SK-MEL-5 (cell line): ENCODE data around the gene SLC44A2. TPM values are rescaled to one million over a fixed set of nuclear protein-coding genes. Genes with fewer than 3 reads are reported as not detected.
A peak's percentile ranks its signal among the peaks of the same experiment; 100 is the strongest.
"Not testable (repeated sequence)": the region's sequence is repeated elsewhere in the genome, so short reads cannot be mapped to it uniquely, and the experiment has no call there.

Experiments used
- DNase-seq: peaks from one replicate; pipeline ENCODE4 v3.0.0-alpha.2; 2016; ENCODE audit warnings: low read depth, low spot score
- in situ Hi-C: cut with HindIII; loops from 2 replicates; pipeline ENCODE4 v1.10.0; 2016; ENCODE audit warnings: low sequenced_read_pairs, high pct_unique_total_duplicates, low pct_unique_long_range_greater_than_20kb
- total RNA-seq: library from RNA; depleted of rRNA; stranded (reverse); fragments of >200 nt; shearing (Covaris generic); gene quantifications from 2 replicates; pipeline ENCODE4 v1.2.3, GENCODE V29; 2014

SLC44A2 gene
- total RNA-seq, 1 experiment from 2014 or later = 3.1 TPM

DNA sequence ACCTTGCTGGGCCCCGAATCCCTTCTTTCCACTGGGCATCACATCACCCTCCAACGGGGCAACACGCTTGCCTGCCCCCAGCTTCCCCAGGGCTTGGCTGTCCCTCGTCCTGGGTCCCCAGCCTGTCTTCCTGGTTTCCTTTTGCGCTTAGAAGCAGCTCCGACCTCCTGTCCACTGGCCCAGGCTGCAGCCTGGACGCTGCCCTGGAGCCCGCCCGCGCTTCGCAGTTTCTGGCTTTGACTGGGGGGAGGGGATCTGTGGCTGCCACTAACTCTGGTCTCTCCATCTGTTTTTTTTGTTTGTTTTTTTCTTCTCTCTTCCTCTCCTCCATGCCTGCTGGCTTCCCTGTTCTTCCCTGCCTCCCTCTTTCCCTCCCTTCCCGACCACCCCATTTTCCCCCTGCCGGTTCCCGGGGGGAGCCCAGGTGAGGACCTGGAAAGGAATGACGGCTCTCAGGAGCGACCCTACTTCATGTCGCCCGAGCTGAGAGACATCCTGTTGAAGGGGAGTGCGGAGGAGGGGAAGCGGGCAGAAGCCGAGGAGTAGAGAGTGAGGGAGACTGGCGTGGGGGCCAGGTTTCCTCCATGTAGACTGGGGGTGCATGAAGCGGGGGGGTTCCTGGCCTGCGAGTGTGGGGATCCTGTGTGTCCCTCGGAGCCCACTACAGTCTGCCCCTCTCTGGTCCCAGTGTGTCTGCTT is 17.3 kb downstream of the SLC44A2 start:
- no peak for DNase-seq
- in situ Hi-C loops = no loop called here

DNA sequence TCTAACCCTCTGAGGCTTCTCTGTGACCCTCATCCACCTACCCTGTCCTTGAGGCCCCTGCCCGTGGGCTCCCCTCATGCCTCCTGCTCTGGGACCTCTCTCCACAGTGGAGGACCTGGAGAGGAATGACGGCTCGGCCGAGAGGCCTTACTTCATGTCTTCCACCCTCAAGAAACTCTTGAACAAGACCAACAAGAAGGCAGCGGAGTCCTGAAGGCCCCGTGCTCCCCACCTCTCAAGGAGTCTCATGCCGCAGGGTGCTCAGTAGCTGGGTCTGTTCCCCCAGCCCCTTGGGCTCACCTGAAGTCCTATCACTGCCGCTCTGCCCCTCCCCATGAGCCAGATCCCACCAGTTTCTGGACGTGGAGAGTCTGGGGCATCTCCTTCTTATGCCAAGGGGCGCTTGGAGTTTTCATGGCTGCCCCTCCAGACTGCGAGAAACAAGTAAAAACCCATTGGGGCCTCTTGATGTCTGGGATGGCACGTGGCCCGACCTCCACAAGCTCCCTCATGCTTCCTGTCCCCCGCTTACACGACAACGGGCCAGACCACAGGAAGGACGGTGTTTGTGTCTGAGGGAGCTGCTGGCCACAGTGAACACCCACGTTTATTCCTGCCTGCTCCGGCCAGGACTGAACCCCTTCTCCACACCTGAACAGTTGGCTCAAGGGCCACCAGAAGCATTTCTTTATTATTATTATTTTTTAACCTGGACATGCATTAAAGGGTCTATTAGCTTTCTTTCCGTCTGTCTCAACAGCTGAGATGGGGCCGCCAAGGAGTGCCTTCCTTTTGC is 18.0 kb downstream of the SLC44A2 start:
- in situ Hi-C loops = no loop called here
- no peak for DNase-seq

DNA sequence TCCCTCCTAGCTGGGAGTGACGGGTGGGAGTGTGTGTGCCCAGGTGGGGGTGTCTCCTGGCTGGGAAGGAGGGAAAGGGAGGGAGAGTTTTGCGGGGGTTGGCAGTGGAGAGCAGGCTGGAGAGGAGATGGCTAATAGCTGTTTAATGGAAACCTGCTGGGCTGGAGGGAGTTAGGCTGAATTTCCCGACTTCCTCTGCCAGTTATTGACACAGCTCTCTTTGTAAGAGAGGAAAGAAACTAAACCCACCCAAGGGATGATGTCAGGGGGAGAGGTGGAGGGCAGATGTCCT is 18.6 kb downstream of the SLC44A2 start:
- DNase-seq = no peak
- in situ Hi-C loops = no loop called here

DNA sequence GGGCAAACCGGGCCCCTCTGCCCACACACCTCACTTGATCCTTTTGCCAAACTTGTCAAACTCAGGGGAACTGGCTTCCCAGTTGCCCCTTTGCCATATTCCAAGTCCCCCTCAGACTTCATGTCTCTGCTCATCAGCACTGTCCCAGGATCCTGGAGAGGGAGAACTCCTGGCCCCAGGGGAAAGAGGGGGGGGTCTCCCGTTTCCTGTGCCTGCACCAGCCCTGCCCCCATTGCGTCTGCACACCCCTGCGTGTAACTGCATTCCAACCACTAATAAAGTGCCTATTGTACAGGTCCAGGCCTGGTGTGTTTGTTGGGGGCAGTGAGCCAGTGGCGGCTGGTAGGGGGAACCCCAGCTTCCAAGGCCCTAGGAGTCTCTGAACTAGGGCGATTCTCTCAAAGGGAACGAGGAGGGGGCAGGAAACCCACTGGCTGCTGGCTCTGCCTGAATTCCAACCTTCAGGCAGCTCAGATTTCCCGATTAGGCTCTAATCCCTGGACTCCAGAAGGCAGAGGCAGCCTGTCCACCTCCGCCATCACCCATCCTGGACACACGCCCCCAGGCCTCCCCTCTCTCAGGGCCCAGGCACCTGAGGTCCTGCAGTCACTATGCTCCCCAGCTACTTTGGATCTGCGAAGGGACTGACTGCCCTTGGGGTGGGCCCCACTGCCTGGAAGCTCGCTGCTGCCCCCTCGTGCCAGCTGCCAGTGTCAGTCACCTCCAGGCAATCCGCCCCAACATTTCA is 19.1 kb downstream of the SLC44A2 start:
- in situ Hi-C loops = no loop called here
- DNase-seq = peak; percentile 74

DNA sequence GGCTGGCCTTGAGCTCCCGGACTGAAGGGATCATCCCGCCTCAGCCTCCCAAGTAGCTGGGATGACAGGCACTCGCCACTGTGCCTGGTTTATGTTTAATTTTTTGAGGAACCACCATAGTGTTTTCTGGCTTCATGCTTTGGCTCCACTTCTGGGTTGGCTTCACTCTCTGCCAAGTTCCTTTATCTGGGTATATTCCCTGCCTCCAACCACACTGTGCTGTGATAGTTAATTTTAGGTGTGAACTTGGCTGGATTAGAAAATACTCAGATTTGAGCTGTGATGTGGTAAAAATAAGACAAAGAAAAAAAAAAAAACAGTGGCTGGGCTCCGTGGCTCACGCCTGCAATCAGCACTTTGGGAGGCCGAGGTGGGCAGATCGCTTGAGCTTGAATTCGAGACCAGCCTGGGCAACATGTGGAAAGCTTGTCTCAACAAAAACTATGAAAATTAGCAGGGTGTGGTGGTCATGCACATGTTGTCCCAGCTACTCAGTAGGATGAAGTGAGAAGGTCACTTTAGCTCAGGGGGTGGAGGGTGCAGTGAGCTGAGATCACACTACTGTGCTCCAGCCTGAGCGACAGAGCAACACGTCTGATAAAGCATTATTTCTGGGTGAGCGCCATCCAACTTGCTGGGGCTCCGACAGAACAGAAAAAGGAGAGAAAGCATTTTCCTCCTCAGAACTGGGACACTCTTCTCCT is 21.3 kb downstream of the SLC44A2 start:
- DNase-seq = no peak
- in situ Hi-C loops = no loop called here

DNA sequence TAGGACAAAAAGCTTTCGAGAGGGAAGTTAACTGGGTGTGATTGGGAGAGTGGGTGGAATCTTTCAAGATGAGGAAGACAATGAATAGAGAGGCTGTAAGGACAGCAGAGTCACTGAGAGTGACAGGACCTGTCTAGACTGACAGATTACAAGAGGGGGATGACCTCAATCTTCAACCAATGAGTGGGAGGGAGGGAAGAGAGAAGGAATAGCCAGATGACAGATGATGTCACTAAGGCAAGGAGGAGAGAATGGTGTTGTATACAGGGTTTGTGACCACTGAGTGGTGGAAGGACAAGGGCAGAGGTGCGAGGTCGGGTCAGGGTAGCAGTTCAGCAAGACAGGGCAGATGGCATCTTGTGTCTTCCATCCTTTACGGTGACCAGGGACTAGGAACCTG is 23.0 kb downstream of the SLC44A2 start:
- in situ Hi-C loops = no loop called here
- no peak for DNase-seq

DNA sequence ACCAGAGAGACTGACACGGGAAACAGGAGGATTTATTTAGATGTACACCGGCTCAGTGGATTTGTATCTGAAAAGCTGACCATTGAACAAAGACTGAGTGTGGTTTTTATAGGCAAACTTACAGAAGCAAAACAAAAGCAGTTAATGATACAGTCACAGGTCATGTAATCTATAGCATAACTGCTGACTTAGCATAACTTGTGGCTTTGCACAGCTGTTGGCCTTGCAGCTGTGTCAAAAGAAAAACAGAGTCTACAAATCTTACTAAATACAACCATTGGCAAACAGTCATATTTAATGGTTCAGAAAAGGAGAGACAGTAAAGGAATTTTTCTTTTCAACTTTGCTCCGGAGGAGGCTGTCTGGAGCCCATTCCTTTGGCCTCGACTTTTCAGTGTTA is 26.5 kb downstream of the SLC44A2 start:
- in situ Hi-C loops = no loop called here
- no peak for DNase-seq

DNA sequence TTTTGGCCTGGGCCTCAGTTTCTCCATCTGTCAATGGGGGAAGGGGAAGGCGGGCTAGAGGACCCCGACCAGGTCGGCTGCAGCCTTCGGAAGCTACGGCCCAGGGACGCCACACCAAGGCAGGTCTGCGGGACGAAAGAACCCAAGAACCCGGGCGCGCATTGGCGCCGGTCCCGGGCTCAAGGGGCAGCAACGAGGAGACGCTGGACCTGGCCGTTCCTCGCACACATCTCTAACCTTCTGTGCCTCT is 28.1 kb downstream of the SLC44A2 start:
- no peak for DNase-seq
- in situ Hi-C loops = no loop called here

DNA sequence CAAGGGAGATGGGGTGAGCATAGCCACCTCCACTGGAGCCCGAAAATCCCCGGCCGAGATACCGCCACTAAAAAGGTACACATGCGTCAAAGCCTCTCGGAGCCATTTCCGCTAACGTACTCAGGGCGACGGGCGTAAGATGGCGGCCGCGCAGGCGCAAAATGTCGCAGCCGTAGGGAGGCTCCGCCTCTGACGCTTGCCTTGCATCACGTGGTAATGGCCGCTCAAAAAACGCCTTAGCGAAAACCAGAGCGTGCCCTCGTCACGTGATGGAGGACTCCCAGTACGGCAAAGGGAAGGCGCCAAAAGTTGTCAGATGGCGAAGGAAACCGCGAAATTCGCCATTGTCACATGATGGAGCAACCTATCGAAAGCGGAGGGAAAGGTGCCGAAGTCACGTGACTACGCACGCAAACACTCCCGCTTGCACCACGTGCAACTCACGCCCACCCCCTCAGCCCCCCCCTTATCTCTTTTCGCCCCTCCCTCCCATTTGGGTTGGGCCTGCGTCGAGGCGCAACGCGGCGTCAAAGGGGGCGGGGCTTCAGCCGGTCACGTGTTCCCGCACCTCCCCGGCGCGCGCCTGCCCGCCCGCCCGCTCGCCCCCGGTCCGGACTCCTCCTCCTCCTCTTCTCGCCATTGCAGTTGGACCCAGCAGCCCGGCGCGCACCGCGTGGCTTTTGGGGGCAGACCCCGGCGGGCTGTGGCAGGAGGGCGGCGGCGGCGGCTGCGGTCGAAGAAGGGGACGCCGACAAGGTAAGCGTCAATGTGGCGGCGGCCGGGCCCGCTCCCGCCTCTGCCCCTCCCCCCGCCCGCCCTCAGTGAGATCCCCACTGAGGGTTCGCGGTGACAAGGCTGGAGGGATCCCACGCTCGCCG is 28.6 kb downstream of the SLC44A2 start, which contains the start of gene ILF3:
ILF3 (plus strand) TSS at position 615 of the 878 bp plus-strand sequence. CDS start 16,260 bp downstream, outside the sequence.
- in situ Hi-C loops = no loop called here
- peak; percentile 99 for DNase-seq

DNA sequence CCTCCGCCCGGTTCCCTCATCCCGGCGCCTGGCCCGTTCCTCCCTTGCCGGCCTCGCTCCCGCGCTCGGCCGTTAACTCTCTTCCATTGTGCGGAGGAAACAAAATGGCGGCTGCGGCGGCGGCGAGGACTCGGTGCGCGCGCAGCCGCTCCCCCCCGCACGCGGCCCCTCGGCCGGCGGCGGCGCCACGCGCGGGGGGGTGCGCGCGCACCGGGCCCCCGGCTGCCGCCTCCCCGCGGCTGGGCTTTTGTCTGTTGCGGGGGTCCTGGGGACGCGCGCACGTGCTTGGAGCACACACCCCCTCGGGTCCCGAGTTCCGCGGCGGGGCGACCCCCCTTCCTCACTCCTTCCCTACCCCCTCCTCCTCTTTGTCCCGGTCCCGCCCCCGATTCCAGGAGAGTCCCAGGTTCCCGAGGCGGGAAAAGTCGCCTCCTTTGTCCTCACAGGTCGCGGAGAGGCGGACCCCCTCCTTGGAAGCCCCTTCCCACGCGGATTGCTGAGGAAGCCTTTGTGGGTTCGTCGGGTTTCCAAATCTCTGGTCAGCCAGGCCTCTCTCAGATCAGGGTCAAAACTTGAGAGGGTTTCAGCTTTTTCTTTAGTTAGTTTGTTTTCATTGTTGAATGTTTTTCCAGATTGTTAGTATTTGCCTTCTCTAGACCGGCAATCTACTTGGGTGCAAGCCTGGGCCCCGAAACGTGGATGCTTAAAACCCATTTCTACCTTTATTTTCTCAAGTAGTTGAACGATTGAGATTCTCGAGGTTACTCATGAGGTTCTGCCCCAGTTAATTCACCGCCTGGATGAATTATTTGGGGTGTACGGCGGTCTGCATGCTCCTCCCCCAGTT is 29.5 kb downstream of the SLC44A2 start:
- in situ Hi-C loops = no loop called here
- DNase-seq = peak; percentile 40

DNA sequence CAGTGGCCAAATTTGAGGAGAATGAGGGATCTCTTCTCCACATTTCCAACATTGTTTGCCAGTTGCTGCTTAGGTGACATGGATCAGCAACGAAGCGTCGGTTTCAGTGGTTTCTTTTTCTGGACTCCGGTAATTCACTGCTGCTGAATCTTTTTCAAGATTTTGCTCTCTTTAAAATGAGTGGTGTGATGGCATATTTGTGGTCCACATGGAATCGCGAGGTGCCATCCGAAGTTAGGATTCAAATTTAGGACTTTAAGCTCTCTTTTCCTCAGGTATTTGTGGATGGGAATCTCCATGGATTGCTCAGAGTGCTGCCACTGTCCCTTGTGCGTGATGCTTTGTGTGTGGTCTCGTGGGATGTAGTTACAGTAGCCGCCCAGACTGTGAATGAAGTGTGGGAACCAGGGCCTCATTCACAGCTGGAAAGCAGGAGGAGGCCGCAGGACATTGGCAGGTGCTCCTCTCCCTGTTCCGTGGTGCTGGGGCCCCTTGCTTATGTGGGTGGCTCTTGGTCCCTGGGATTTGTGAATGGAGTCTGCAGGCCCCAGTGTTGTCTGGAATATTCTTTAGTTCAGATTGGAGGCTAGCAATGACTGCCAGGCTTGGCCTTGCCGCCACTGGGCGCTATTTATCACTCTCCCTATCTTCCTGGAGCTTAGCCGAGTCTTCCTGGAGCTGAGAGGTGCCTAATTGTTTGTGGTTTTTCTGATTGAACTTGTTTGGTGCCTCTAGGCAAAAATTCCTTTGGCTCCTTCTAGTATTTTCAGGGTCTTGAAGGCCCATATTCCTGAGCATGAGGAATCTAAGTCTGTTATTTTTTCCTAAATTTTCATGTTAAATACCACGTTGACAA is 30.3 kb downstream of the SLC44A2 start:
- in situ Hi-C loops = no loop called here

DNA sequence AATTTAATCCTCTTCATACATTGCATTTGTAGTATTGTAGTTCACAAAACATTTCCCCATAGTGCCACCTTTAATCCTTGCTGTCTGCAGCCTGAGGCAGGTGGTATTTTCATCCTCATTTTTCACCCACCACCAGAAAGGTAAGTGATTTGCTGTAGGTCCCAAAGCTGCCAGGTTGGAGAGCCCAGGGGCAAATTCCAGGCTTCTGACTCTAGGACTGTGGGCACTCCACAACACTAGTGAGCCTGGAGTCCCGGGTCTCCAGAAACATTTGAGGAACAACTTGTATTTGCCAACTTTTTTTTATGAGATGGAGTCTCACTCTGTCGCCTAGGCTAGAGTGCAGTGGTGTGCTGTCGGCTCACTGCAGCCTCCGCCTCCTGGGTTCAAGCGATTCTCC is 35.0 kb downstream of the SLC44A2 start:
- DNase-seq = no peak
- in situ Hi-C loops = no loop called here

More for the DNA sequence above, 30.3 kb downstream of the SLC44A2 start:
- DNase-seq = peak; percentile 22

DNA sequence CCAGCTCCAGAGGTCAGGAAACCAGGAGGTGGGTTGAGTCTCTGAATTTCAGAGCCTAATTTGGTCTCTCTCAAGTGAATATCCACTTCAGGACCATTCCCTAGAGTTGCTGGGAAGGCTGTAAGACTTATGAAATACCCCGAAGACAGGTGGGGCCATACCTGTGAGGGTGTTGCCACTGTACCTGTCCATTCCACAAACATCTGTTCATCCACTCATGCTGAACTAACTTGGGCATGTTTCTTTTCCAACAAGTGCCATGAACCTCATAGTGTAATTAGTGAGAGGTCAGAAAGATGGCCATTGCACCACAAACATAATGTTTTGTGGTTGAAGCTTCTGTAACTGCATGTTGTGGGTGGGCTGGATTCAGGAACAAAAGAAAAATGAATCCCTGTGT is 36.6 kb downstream of the SLC44A2 start:
- in situ Hi-C loops = no loop called here
- no peak for DNase-seq

DNA sequence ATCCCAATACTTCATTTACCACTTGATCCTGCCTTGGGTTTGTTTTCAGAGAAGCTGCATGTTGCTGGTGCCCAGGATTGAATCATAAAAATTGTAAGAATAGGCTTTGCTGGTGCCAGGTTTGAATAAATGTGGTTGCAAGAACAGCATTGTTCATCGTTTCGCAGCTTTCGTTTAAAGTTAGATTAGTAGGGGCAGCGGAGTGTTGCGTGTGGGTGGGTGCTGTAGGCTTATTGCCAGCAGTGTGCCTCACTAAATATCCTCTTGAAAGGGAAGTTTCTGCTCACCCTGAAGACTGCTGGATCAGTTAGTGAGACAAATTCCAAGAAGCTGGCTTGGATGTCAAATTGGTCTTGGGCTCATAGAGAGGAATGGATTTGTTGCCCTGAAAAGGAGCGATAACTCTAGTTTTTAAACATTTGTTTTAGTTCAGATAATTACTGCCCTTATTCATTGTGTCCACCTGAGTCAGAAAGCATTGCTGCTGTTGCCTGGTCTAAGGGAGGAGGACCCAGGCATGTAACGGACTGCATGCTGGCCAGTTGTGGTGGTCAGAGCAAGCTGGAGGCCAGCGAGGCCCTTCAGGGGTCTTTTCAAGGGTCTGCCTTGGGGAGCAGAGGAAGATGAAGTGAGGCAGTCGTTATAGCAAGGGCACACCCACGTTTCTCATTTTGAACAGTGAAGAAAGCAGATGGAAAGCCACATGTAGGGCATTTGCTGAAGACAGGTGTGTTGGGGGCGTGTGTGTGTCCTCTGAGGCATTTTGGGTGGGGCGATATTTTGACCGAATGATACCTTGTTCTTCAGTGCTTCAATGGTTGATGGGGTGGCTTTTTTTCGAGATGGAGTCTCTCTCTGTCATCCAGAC is 37.3 kb downstream of the SLC44A2 start:
- DNase-seq = no peak
- in situ Hi-C loops = no loop called here

DNA sequence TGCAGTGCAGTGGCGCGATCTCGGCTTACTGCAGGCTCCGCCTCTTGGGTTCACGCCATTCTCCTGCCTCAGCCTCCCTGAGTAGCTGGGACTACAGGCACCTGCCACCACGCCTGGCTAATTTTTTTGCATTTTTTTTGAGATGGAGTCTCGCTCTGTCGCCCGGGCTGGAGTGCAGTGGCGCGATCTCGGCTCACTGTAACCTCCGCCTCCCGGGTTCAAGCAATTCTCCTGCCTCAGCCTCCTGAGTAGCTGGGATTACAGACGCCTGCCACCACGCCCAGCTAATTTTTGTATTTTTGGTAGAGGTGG is 37.9 kb downstream of the SLC44A2 start:
- DNase-seq, in situ Hi-C loops: not testable (repeated sequence)
